ENCODE measurements around the gene ADK. TPM values are rescaled to one million over a fixed set of nuclear protein-coding genes. Genes with fewer than 3 reads are reported as not detected.

Gene ADK
- total and polyA plus RNA-seq, 10 donors: 11.1 to 40.5 (median 32.1) TPM

GRCh38 chr10:74104996-74105395, 46.0 kb upstream of the ADK start:
- Histone ChIP-seq H3K27me3 (replicated peaks in 1 of 7) (no peaks in the 10 kb centered on the region), H3K36me3 (peaks cover 7 to 100% (median 71%) of the 10 kb centered on the region in 6 donors), H3K4me3 (no peak overlapping the region), H3K4me1 (no peaks in the 10 kb centered on the region), H3K9me3 (no peaks in the 10 kb centered on the region), H3K27ac (no peak overlapping the region)
- TF ChIP-seq POLR2A (IDR thresholded peaks at IDR 0.05): no peak
- TF ChIP-seq POLR2AphosphoS5 (IDR thresholded peaks at IDR 0.05): no peak
- TF ChIP-seq, protein P1, sequence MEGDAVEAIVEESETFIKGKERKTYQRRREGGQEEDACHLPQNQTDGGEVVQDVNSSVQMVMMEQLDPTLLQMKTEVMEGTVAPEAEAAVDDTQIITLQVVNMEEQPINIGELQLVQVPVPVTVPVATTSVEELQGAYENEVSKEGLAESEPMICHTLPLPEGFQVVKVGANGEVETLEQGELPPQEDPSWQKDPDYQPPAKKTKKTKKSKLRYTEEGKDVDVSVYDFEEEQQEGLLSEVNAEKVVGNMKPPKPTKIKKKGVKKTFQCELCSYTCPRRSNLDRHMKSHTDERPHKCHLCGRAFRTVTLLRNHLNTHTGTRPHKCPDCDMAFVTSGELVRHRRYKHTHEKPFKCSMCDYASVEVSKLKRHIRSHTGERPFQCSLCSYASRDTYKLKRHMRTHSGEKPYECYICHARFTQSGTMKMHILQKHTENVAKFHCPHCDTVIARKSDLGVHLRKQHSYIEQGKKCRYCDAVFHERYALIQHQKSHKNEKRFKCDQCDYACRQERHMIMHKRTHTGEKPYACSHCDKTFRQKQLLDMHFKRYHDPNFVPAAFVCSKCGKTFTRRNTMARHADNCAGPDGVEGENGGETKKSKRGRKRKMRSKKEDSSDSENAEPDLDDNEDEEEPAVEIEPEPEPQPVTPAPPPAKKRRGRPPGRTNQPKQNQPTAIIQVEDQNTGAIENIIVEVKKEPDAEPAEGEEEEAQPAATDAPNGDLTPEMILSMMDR (IDR thresholded peaks at IDR 0.05 in 8 of 11, conservative IDR thresholded peaks at IDR 0.05 in 3 of 11): no peak
- intact Hi-C loops (cut with DNase I; ENCODE audit: low total_unique reads): no loop called here
- DNase-seq: no peak
- 86 to 98% (median 94%) methylated on average over 8 of the region's 8 CpGs for WGBS, 5 donors

- no peaks in the 10 kb centered on the region for H3K4me1 ChIP-seq
- no peak overlapping the region for H3K4me3 ChIP-seq
- H3K27ac ChIP-seq: no peak overlapping the region
- 86 to 96% (median 89%) methylated on average over 4 of the region's 4 CpGs for WGBS, 5 donors
- TF ChIP-seq, protein P1 (IDR thresholded peaks at IDR 0.05 in 8 of 11, conservative IDR thresholded peaks at IDR 0.05 in 3 of 11): no peak
- TF ChIP-seq POLR2A (IDR thresholded peaks at IDR 0.05) (no peak), POLR2AphosphoS5 (IDR thresholded peaks at IDR 0.05) (no peak)
- H3K36me3 ChIP-seq: peaks cover 7 to 100% (median 83%) of the 10 kb centered on the region in 6 donors
- intact Hi-C loops (cut with DNase I; ENCODE audit: low total_unique reads): no loop called here
- DNase-seq: no peak
- H3K27me3 ChIP-seq (replicated peaks in 1 of 7): no peaks in the 10 kb centered on the region
- H3K9me3 ChIP-seq: no peaks in the 10 kb centered on the region
These were observed 43.6 kb upstream of the ADK start for GRCh38 chr10:74107391-74107790.

GRCh38 chr10:74109452-74109851, 41.6 kb upstream of the ADK start:
- TF ChIP-seq POLR2AphosphoS5 (IDR thresholded peaks at IDR 0.05): no peak
- TF ChIP-seq, protein P1 (IDR thresholded peaks at IDR 0.05 in 8 of 11, conservative IDR thresholded peaks at IDR 0.05 in 3 of 11): no peak
- no peak for TF ChIP-seq POLR2A (IDR thresholded peaks at IDR 0.05)
- H3K9me3 ChIP-seq: no peaks in the 10 kb centered on the region
- H3K27ac ChIP-seq: no peak overlapping the region
- peaks cover 7 to 100% (median 93%) of the 10 kb centered on the region in 6 donors for H3K36me3 ChIP-seq
- H3K4me1 ChIP-seq: peaks cover 0 to 3% (median 0%) of the 10 kb centered on the region in 6 donors
- intact Hi-C loops (cut with DNase I; ENCODE audit: low total_unique reads): no loop called here
- H3K4me3 ChIP-seq: no peak overlapping the region
- no peaks in the 10 kb centered on the region for H3K27me3 ChIP-seq (replicated peaks in 1 of 7)
- DNase-seq: no peak

- H3K27ac ChIP-seq: no peak overlapping the region
- intact Hi-C loops (cut with DNase I; ENCODE audit: low total_unique reads): no loop called here
- H3K36me3 ChIP-seq: peaks cover 4 to 100% (median 93%) of the 10 kb centered on the region in 6 donors
- H3K9me3 ChIP-seq: no peaks in the 10 kb centered on the region
- peaks cover 0 to 3% (median 0%) of the 10 kb centered on the region in 6 donors for H3K4me1 ChIP-seq
- no peak overlapping the region for H3K4me3 ChIP-seq
- 67 to 87% (median 79%) methylated on average over 1 of the region's 1 CpG for WGBS, 5 donors
- TF ChIP-seq, protein P1 (IDR thresholded peaks at IDR 0.05 in 8 of 11, conservative IDR thresholded peaks at IDR 0.05 in 3 of 11): no peak
- TF ChIP-seq POLR2A (IDR thresholded peaks at IDR 0.05) (no peak), POLR2AphosphoS5 (IDR thresholded peaks at IDR 0.05) (no peak)
- no peak for DNase-seq
- no peaks in the 10 kb centered on the region for H3K27me3 ChIP-seq (replicated peaks in 1 of 7)
These were observed 40.9 kb upstream of the ADK start for GRCh38 chr10:74110120-74110519.
